HepG2 (cell line): ENCODE data around the gene FEM1B. TPM values are rescaled to one million over a fixed set of nuclear protein-coding genes. Genes with fewer than 3 reads are reported as not detected.

ENCODE experiments used
- ATF5 ChIP-seq: sonication (generic); formaldehyde crosslinking; IDR thresholded peaks from 2 replicates; pipeline ENCODE4 v1.4.0; 2020; ENCODE audit warnings: mild to moderate bottlenecking, low read depth, missing genetic modification reagents
- E2F5 ChIP-seq: sonication (generic); formaldehyde crosslinking; conservative IDR thresholded peaks from 2 replicates; pipeline ENCODE4 v1.4.0; 2020; ENCODE audit warnings: missing genetic modification reagents
- KLF12 ChIP-seq: sonication (generic); formaldehyde crosslinking; IDR thresholded peaks from 2 replicates; pipeline ENCODE4 v1.4.0; 2020; ENCODE audit warnings: missing genetic modification reagents, borderline replicate concordance
- NPAS2 ChIP-seq: sonication (generic); formaldehyde crosslinking; IDR thresholded peaks from 2 replicates; pipeline ENCODE4 v1.8.0; 2022; ENCODE audit warnings: mild to moderate bottlenecking, missing genetic modification reagents, borderline replicate concordance
- PLRG1 ChIP-seq: fragments of 450-650 bp; conservative IDR thresholded peaks from 2 replicates; pipeline ENCODE4 v1.6.1; 2016
- UBTF ChIP-seq: sonication (generic); formaldehyde crosslinking; IDR thresholded peaks from 2 replicates; pipeline ENCODE4 v1.4.0; 2020; ENCODE audit warnings: mild to moderate bottlenecking, missing genetic modification reagents
- ZNF3 ChIP-seq: IDR thresholded peaks from 2 replicates; pipeline ENCODE4 v1.7.0; 2017; ENCODE audit warnings: inconsistent platforms
- ZNF30 ChIP-seq: sonication (generic); formaldehyde crosslinking; IDR thresholded peaks from 2 replicates; pipeline ENCODE4 v1.5.0; 2020; ENCODE audit warnings: mild to moderate bottlenecking, missing genetic modification reagents
- polyA plus RNA-seq, 8 experiments: library from polyadenylated mRNA; depleted of rRNA in 3 of 8; stranded (reverse) in 7 of 8; unstranded in 1 of 8; fragments of >200 nt; fragmentation: Illumina TruSeq in 4 of 8; extraction: Trizol in 4 of 8; gene quantifications; 2 replicates each; pipeline versions ENCODE4 v1.2.1 to v1.2.3, GENCODE V29; 2011 to 2016; ENCODE audit warnings: low read depth in 4 of 8, missing spikeins in 1 of 8, mixed read lengths in 1 of 8; ENCODE audit not compliant: insufficient read depth in 1 of 8
- total RNA-seq, 5 experiments: library from RNA; depleted of rRNA; stranded (reverse); fragments of >200 nt; fragmentation: Illumina TruSeq; extraction: Trizol; gene quantifications; 2 replicates each; pipeline ENCODE4 v1.2.3, GENCODE V29; 2016; ENCODE audit warnings: low read depth in 1 of 5

The FEM1B gene
- total and polyA plus RNA-seq, 2 of the 13 experiments (the other 11 are each of a cell fraction or from before 2014, with no cell fraction given), result 38.1 to 40.0 TPM

GRCh38 chr15:68339481-68339880, 61.9 kb downstream of the FEM1B start (continued):
- TF ChIP-seq ZNF3 (CRISPR knock-in tag), result no peak
- TF ChIP-seq UBTF (CRISPR knock-in tag), result no peak
- TF ChIP-seq ATF5 (CRISPR knock-in tag), result no peak
- no peak for TF ChIP-seq E2F5 (CRISPR knock-in tag)
- TF ChIP-seq KLF12 (CRISPR knock-in tag), result no peak
- TF ChIP-seq PLRG1, result no peak
- TF ChIP-seq NPAS2, result no peak
- no peak for TF ChIP-seq ZNF30 (CRISPR knock-in tag)
